ENCODE results near the gene RGS13.

GRCh38 chr1:192615055-192615454 is 20.9 kb upstream of the RGS13 start:
- TF ChIP-seq CTCF (IDR thresholded peaks at IDR 0.05): no peak
- no peak for TF ChIP-seq ZFX (IDR thresholded peaks at IDR 0.05; ENCODE audit: borderline replicate concordance)

Measured in 22Rv1 (cell line).